Neuronal stem cell (in vitro differentiated cells): ENCODE measurements around the gene MAPT.

ENCODE experiments used
- DNase-seq: peaks from one replicate; pipeline ENCODE4 v3.0.0-alpha.2; 2013; ENCODE audit warnings: low spot score
- H2AFZ ChIP-seq: one replicate; pipeline ENCODE4 v1.6.1; 2013; ENCODE audit warnings: mild to moderate bottlenecking, low read length, inconsistent platforms
- H2AK5ac ChIP-seq: 2 replicates; pipeline ENCODE4 v1.6.1; 2013; ENCODE audit warnings: low read depth, mild to moderate bottlenecking, inconsistent platforms, low read length, moderate library complexity, mixed read lengths
- H2BK120ac ChIP-seq: 2 replicates; pipeline ENCODE4 v1.6.1; 2013; ENCODE audit warnings: low read depth, mild to moderate bottlenecking, inconsistent platforms, low read length, moderate library complexity, mixed read lengths
- H2BK12ac ChIP-seq: one replicate; pipeline ENCODE4 v1.6.1; 2013; ENCODE audit warnings: low read length, inconsistent platforms
- H2BK15ac ChIP-seq: 2 replicates; pipeline ENCODE4 v1.6.1; 2013; ENCODE audit warnings: mild to moderate bottlenecking, low read length, inconsistent platforms, mixed read lengths
- H2BK5ac ChIP-seq: one replicate; pipeline ENCODE4 v1.6.1; 2013; ENCODE audit warnings: inconsistent platforms, mild to moderate bottlenecking, low read length, moderate library complexity
- H3K14ac ChIP-seq: one replicate; pipeline ENCODE4 v1.6.1; 2013; ENCODE audit warnings: low read length, inconsistent platforms
- H3K18ac ChIP-seq: 2 replicates; pipeline ENCODE4 v1.6.1; 2013; ENCODE audit warnings: low read length, inconsistent platforms
- H3K23ac ChIP-seq: 2 replicates; pipeline ENCODE4 v1.6.1; 2013; ENCODE audit warnings: low read depth, mild to moderate bottlenecking, mixed read lengths, low read length, inconsistent platforms; ENCODE audit not compliant: poor library complexity
- H3K27ac ChIP-seq: replicated peaks from 3 replicates; pipeline ENCODE4 v1.5.1; 2013; ENCODE audit warnings: low read length, inconsistent platforms
- H3K27me3 ChIP-seq, 3 experiments: 2 replicates each; pipeline ENCODE4 v1.6.1; 2013; ENCODE audit warnings: low read length in 3 of 3, mild to moderate bottlenecking in 2 of 3, inconsistent platforms in 1 of 3, low read depth in 1 of 3, mixed read lengths in 1 of 3, moderate library complexity in 1 of 3; ENCODE audit not compliant: control insufficient read depth in 3 of 3, insufficient read depth in 3 of 3
- H3K36me3 ChIP-seq, 2 donors: replicated peaks in 1 of 2; 2 replicates each; pipeline ENCODE4 v1.6.1; 2013; ENCODE audit warnings: low read length in 2 of 2; ENCODE audit not compliant: control insufficient read depth in 2 of 2, insufficient read depth in 2 of 2
- H3K4ac ChIP-seq: 2 replicates; pipeline ENCODE4 v1.6.1; 2013; ENCODE audit warnings: inconsistent platforms, mild to moderate bottlenecking, low read length, moderate library complexity
- H3K4me1 ChIP-seq, 2 donors: 1 replicate in 1 of 2; 2 replicates in 1 of 2; pipeline ENCODE4 v1.6.1; 2013; ENCODE audit warnings: low read length in 2 of 2, low read depth in 1 of 2; ENCODE audit not compliant: control insufficient read depth in 2 of 2, insufficient read depth in 1 of 2
- H3K4me2 ChIP-seq: one replicate; pipeline ENCODE4 v1.6.1; 2013; ENCODE audit warnings: mild to moderate bottlenecking, low read length, inconsistent platforms; ENCODE audit not compliant: insufficient read depth, poor library complexity, severe bottlenecking
- H3K4me3 ChIP-seq, 2 donors: 2 replicates each; pipeline ENCODE4 v1.5.1; 2013; ENCODE audit warnings: low read length in 2 of 2, mild to moderate bottlenecking in 2 of 2, inconsistent platforms in 1 of 2, moderate library complexity in 1 of 2
- H3K79me1 ChIP-seq: one replicate; pipeline ENCODE4 v1.6.1; 2013; ENCODE audit warnings: low read depth, mild to moderate bottlenecking, inconsistent platforms, low read length, moderate library complexity
- H3K9ac ChIP-seq: one replicate; pipeline ENCODE4 v1.6.1; 2013; ENCODE audit warnings: mild to moderate bottlenecking, low read depth, low read length, inconsistent platforms; ENCODE audit not compliant: poor library complexity
- H3K9me3 ChIP-seq, 2 donors: replicated peaks in 1 of 2; 2 replicates each; pipeline versions ENCODE3 to v1.6.1; 2013; ENCODE audit warnings: low read length in 2 of 2, mild to moderate bottlenecking in 2 of 2, inconsistent platforms in 1 of 2, low read depth in 1 of 2, mixed read lengths in 1 of 2, moderate library complexity in 1 of 2; ENCODE audit not compliant: control insufficient read depth in 2 of 2, insufficient read depth in 1 of 2
- H4K8ac ChIP-seq: one replicate; pipeline ENCODE4 v1.6.1; 2013; ENCODE audit warnings: low read depth, mild to moderate bottlenecking, inconsistent platforms, low read length, moderate library complexity
- H4K91ac ChIP-seq: one replicate; pipeline ENCODE4 v1.6.1; 2013; ENCODE audit warnings: low read length, low read depth, mild to moderate bottlenecking, inconsistent platforms; ENCODE audit not compliant: poor library complexity
- WGBS, 2 donors: extraction: QIAGEN DNeasy Blood & Tissue Kit; methylation state at CpG; one replicate each; pipeline ENCODE4 v1.1.7; 2013; ENCODE audit warnings: missing lambda C conversion rate in 2 of 2, mixed read lengths in 1 of 2; ENCODE audit not compliant: insufficient read length in 2 of 2, insufficient replicate concordance in 1 of 2; ENCODE audit errors: extremely low coverage in 2 of 2; 5-methylcytosine and 5-hydroxymethylcytosine counted together

Gene MAPT

DNA sequence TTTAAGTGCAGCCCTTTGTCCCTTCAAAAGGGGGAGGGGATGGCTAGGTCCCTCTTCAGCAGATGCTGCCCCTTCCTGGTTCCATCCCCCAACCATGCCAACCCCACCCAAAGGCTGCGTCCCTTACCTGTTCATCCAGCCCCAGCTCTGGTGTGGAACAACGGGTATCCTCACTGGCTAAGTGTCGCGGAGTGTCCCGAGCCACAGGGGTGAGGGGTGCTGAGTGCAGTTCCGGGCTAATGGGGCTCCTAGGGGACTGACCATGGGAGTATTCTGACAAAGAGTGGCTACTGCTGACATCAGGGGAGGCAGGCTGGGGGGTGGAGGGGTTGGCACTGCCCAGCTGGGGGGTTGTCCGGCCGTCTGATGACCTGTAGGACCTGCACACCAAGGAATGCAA, 137.6 kb downstream of the MAPT start:
- Histone ChIP-seq H3K27ac (no peak overlapping the region), H2BK12ac (no peak overlapping the region), H3K4ac (no peak overlapping the region), H4K8ac (no peak overlapping the region), H2AK5ac (no peak overlapping the region), H3K9ac (no peak overlapping the region), H3K4me3 (no peak overlapping the region), H3K18ac (no peak overlapping the region), H3K79me1 (peaks cover 4% of the 10 kb centered on the region), H3K27me3 (no peaks in the 10 kb centered on the region), H3K36me3 (peaks cover 48 to 100% of the 10 kb centered on the region in 2 donors), H2BK5ac (no peak overlapping the region), H3K23ac (no peak overlapping the region), H2BK15ac (no peak overlapping the region), H4K91ac (no peak overlapping the region), H3K9me3 (no peaks in the 10 kb centered on the region), H3K14ac (no peak overlapping the region), H2BK120ac (no peak overlapping the region), H3K4me1 (peaks cover 0 to 5% of the 10 kb centered on the region in 2 donors), H3K4me2 (no peak overlapping the region), H2AFZ (no peak overlapping the region)
- no peak for DNase-seq
- no CpG with 5 or more reads among the region's 8 CpGs for WGBS, 2 donors

DNA sequence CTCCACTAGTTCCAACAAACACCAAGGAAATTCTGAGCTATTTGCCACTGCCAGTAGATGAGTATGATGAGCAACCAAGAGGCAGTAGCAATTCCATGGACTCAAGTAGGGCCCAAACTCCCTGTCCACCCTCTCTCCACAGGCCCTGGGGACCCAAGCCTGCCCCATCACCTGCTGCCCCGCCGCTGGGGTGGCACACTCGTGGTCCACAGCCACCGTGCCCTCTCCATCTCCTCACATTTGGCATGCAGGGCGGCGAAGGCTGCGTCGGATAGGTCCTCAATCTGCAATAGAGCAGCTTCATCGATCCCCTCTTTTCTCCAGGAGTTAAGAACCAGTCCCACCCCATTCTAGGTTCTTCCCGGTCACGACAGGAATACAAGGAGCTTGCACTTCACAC, 138.6 kb downstream of the MAPT start:
- no peak overlapping the region for H3K27ac ChIP-seq
- H3K36me3 ChIP-seq = peaks cover 48 to 100% of the 10 kb centered on the region in 2 donors
- no peak overlapping the region for H3K23ac ChIP-seq
- H2BK15ac ChIP-seq = no peak overlapping the region
- no peak overlapping the region for H3K18ac ChIP-seq
- H3K9ac ChIP-seq = no peak overlapping the region
- DNase-seq = no peak
- no peak overlapping the region for H2AK5ac ChIP-seq
- H2BK5ac ChIP-seq = no peak overlapping the region
- H3K4me2 ChIP-seq = no peak overlapping the region
- H3K4me1 ChIP-seq = peaks cover 0 to 3% of the 10 kb centered on the region in 2 donors
- no peak overlapping the region for H3K14ac ChIP-seq
- no CpG with 5 or more reads among the region's 11 CpGs for WGBS, 2 donors
- no peak overlapping the region for H3K4ac ChIP-seq
- H3K9me3 ChIP-seq = no peaks in the 10 kb centered on the region
- H3K27me3 ChIP-seq = no peaks in the 10 kb centered on the region
- H3K4me3 ChIP-seq = no peak overlapping the region
- no peak overlapping the region for H4K8ac ChIP-seq
- no peak overlapping the region for H2BK120ac ChIP-seq
- H3K79me1 ChIP-seq = peaks cover 4% of the 10 kb centered on the region
- no peak overlapping the region for H2AFZ ChIP-seq
- no peak overlapping the region for H2BK12ac ChIP-seq
- H4K91ac ChIP-seq = no peak overlapping the region

DNA sequence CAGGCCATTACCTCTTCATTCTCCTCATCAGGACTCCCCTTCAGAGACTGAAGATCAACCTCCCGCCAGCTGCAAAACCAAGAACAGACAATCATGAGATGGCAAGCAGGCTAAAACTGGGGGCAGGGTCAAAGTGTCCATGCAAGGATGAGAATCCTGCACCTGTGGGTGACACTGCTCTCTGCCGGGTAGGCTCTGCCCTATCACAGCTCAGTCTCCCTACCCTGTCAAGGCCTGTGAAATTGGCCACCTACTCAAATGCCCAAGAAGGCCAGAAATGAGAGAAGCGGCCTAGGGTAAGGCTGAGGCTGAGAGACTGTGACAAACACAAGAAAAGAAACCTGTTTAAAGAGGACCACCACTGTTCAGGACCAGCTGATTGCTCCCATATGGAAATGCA, 139.0 kb downstream of the MAPT start:
- H3K27ac ChIP-seq = no peak overlapping the region
- no peak overlapping the region for H2AFZ ChIP-seq
- no peak overlapping the region for H2BK12ac ChIP-seq
- H4K91ac ChIP-seq = no peak overlapping the region
- no CpG with 5 or more reads among the region's 3 CpGs for WGBS, 2 donors
- no peak overlapping the region for H2AK5ac ChIP-seq
- H2BK15ac ChIP-seq = no peak overlapping the region
- no peak overlapping the region for H4K8ac ChIP-seq
- H2BK120ac ChIP-seq = no peak overlapping the region
- no peak overlapping the region for H3K4me2 ChIP-seq
- no peak overlapping the region for H3K4me3 ChIP-seq
- no peak overlapping the region for H2BK5ac ChIP-seq
- no peak overlapping the region for H3K23ac ChIP-seq
- H3K27me3 ChIP-seq = no peaks in the 10 kb centered on the region
- peaks cover 0 to 3% of the 10 kb centered on the region in 2 donors for H3K4me1 ChIP-seq
- no peak overlapping the region for H3K4ac ChIP-seq
- H3K9me3 ChIP-seq = no peaks in the 10 kb centered on the region
- no peak overlapping the region for H3K18ac ChIP-seq
- DNase-seq = no peak
- H3K9ac ChIP-seq = no peak overlapping the region
- H3K79me1 ChIP-seq = peaks cover 4% of the 10 kb centered on the region
- peaks cover 53 to 100% of the 10 kb centered on the region in 2 donors for H3K36me3 ChIP-seq
- no peak overlapping the region for H3K14ac ChIP-seq

DNA sequence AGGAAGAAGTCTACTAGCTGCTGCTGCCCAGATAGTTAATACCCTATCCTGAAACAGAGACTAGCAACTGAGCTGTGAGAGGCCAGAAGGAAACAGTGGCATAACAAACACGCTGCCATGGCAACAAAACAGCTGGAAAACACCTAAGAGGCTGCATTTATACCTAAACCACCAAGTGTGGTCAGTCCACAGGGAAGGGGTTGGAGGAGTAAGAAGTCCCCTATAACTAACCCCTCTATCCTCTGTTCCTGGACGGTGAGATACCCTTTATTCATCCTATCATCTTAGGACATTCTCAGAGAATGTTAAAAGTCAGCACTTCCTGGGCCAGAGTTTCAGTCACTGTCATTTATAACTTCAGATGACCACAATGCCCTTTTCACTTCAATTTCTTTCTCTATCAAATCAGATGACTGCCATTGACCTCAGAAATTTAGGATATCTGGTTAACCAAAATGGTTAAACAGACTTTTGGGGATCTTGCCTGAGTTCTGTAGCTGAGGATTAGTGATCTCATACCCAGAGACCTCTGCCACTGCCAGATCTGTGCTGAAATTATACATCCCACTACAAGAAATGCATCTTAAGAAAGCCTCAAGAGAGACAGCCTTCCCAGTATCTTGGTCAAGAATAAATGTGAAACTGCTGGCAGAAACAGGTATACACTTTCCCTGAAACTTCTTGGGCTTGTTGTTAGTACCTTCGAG, 140.9 kb downstream of the MAPT start:
- H2BK5ac ChIP-seq = no peak overlapping the region
- no peak overlapping the region for H3K4me3 ChIP-seq
- no peak overlapping the region for H3K4me2 ChIP-seq
- no peak overlapping the region for H3K4ac ChIP-seq
- no peak overlapping the region for H3K27ac ChIP-seq
- no peak overlapping the region for H4K91ac ChIP-seq
- H3K36me3 ChIP-seq = peaks cover 67 to 100% of the 10 kb centered on the region in 2 donors
- no peak overlapping the region for H3K23ac ChIP-seq
- no CpG with 5 or more reads among the region's 3 CpGs for WGBS, 2 donors
- H3K4me1 ChIP-seq = no peaks in the 10 kb centered on the region
- H3K9me3 ChIP-seq = no peaks in the 10 kb centered on the region
- H3K14ac ChIP-seq = no peak overlapping the region
- no peak for DNase-seq
- no peak overlapping the region for H2BK15ac ChIP-seq
- H2AK5ac ChIP-seq = no peak overlapping the region
- no peaks in the 10 kb centered on the region for H3K27me3 ChIP-seq
- H3K79me1 ChIP-seq = peaks cover 4% of the 10 kb centered on the region
- no peak overlapping the region for H3K18ac ChIP-seq
- H2BK120ac ChIP-seq = no peak overlapping the region
- H2AFZ ChIP-seq = no peak overlapping the region
- H3K9ac ChIP-seq = no peak overlapping the region
- no peak overlapping the region for H2BK12ac ChIP-seq
- H4K8ac ChIP-seq = no peak overlapping the region
